Vagina (tissue), 2 donors: Measurements from ENCODE around the gene PREPL. TPM values are rescaled to one million over a fixed set of nuclear protein-coding genes. Genes with fewer than 3 reads are reported as not detected.

Source experiments
- DNase-seq, 2 donors: peaks; one replicate each; pipeline ENCODE4 v3.0.0-alpha.2; 2017; ENCODE audit errors: extremely low spot score in 2 of 2
- H3K27ac ChIP-seq: fragments of 200-600 bp; sonication (generic); one replicate; pipeline ENCODE4 v1.5.1; 2019
- H3K27me3 ChIP-seq: fragments of 200-600 bp; sonication (generic); one replicate; pipeline ENCODE4 v1.5.1; 2019
- H3K36me3 ChIP-seq, 2 donors: fragments of 200-600 bp; sonication (generic); one replicate each; pipeline ENCODE4 v1.5.1; 2017 to 2019
- H3K4me1 ChIP-seq: fragments of 200-600 bp; sonication (generic); one replicate; pipeline ENCODE4 v1.5.1; 2019
- H3K4me3 ChIP-seq, 2 donors: fragments of 200-600 bp; sonication (generic); 1 replicate in 1 of 2; 2 replicates in 1 of 2; pipeline ENCODE4 v1.5.1; 2016 to 2019
- H3K9me3 ChIP-seq: fragments of 200-600 bp; sonication (generic); one replicate; pipeline ENCODE4 v1.5.1; 2019
- CTCF ChIP-seq, 3 experiments: fragments of 450-650 bp in 2 of 3; fragments of 200-600 bp in 1 of 3; sonication (generic) in 1 of 3; IDR thresholded peaks; one replicate each; pipeline ENCODE4 v1.5.1; 2017 to 2019; ENCODE audit warnings: antibody characterized with exemption in 3 of 3, mild to moderate bottlenecking in 2 of 3, moderate library complexity in 2 of 3
- POLR2A ChIP-seq, 2 donors: fragments of 450-650 bp; IDR thresholded peaks; one replicate each; pipeline ENCODE4 v1.6.1; 2017; ENCODE audit warnings: antibody characterized with exemption in 2 of 2, mild to moderate bottlenecking in 2 of 2, moderate library complexity in 2 of 2
- POLR2AphosphoS5 ChIP-seq, 2 donors: sonication (generic); formaldehyde crosslinking; IDR thresholded peaks; one replicate each; pipeline ENCODE4 v1.9.0; 2017; ENCODE audit warnings: antibody characterized with exemption in 2 of 2, mild to moderate bottlenecking in 2 of 2, low read depth in 1 of 2; ENCODE audit not compliant: insufficient read depth in 1 of 2
- intact Hi-C: fragments of 100-400 bp; cut with DNase I; formaldehyde crosslinking; loops from one replicate; pipeline ENCODE4 v1.15.1; 2023
- total RNA-seq: library from RNA; depleted of rRNA; stranded (reverse); fragments of >200 nt; gene quantifications from one replicate; pipeline ENCODE4 v1.2.3, GENCODE V29; 2016

PREPL gene
- total RNA-seq, 1 donor from 2014 or later = 38.3 TPM

- no peak overlapping the region for H3K27ac ChIP-seq
- H3K27me3 ChIP-seq = no peaks in the 10 kb centered on the region
- TF ChIP-seq POLR2AphosphoS5 (IDR thresholded peaks at IDR 0.05; ENCODE audit: insufficient read depth in 1 of 2, low read depth in 1 of 2) (no peak), CTCF (IDR thresholded peaks at IDR 0.05) (no peak), POLR2A (IDR thresholded peaks at IDR 0.05) (no peak)
- no peaks in the 10 kb centered on the region for H3K9me3 ChIP-seq
- DNase-seq = no peak
- H3K36me3 ChIP-seq = peaks cover 6 to 61% of the 10 kb centered on the region in 2 donors
- intact Hi-C loops = no loop called here
- H3K4me3 ChIP-seq = no peak overlapping the region
- no peaks in the 10 kb centered on the region for H3K4me1 ChIP-seq
Measured at GRCh38 chr2:44325897-44326296, 35.4 kb downstream of the PREPL start.

- H3K27me3 ChIP-seq = no peaks in the 10 kb centered on the region
- H3K27ac ChIP-seq = no peak overlapping the region
- no peaks in the 10 kb centered on the region for H3K4me1 ChIP-seq
- intact Hi-C loops = no loop called here
- no peak for DNase-seq
- TF ChIP-seq POLR2A (IDR thresholded peaks at IDR 0.05) (no peak), CTCF (IDR thresholded peaks at IDR 0.05) (no peak), POLR2AphosphoS5 (IDR thresholded peaks at IDR 0.05; ENCODE audit: insufficient read depth in 1 of 2, low read depth in 1 of 2) (no peak)
- no peaks in the 10 kb centered on the region for H3K9me3 ChIP-seq
- H3K4me3 ChIP-seq = no peak overlapping the region
- H3K36me3 ChIP-seq = peaks cover 6 to 69% of the 10 kb centered on the region in 2 donors
Measured at GRCh38 chr2:44324971-44325426, 36.3 kb downstream of the PREPL start.

DNA sequence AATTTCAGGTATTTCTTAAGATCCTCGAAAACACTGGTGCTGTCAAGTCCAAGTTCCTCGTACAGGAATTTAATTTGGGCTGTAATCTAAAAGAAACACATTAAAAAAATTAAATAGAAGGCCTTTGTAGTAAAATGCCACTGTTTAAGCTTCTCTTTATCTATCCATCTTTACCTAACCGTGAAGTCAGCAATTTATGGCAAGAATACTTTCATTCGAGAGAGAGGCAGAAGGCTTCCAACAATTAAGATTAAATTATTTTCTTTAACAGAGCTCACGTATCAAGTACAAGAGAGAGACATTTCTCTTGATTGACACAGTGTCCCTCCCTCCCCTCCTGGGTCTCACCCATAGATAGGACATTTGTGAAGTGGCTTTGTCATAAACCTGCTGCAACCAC is 39.9 kb downstream of the PREPL start:
- no peak for DNase-seq
- H3K36me3 ChIP-seq = peaks cover 0 to 83% of the 10 kb centered on the region in 2 donors
- no peak overlapping the region for H3K4me3 ChIP-seq
- no peak for TF ChIP-seq POLR2AphosphoS5 (IDR thresholded peaks at IDR 0.05; ENCODE audit: insufficient read depth in 1 of 2, low read depth in 1 of 2)
- TF ChIP-seq POLR2A (IDR thresholded peaks at IDR 0.05) = no peak
- TF ChIP-seq CTCF (IDR thresholded peaks at IDR 0.05) = no peak
- H3K4me1 ChIP-seq = no peaks in the 10 kb centered on the region
- intact Hi-C loops = no loop called here
- H3K27me3 ChIP-seq = no peaks in the 10 kb centered on the region
- H3K27ac ChIP-seq = no peak overlapping the region
- H3K9me3 ChIP-seq = no peaks in the 10 kb centered on the region

DNA sequence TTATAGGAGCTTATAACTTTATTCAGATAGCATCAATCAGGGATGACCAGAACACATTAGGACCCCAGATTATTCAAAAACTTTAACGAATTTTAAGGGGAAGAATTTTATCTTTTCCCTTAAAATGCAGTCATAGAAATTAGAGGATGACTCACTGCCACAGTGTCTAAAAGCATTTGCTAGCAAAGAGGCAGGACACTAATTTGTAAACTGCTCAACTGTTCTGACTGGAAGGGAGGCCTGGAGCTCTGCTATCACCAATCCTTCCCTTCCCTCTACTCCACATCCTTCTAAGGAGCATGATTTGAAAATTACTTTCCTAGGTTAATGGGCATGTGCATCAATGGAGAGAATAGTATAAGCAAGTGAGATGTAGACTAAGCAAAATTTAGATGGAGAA is 40.5 kb downstream of the PREPL start:
- intact Hi-C loops = no loop called here
- peaks cover 0 to 84% of the 10 kb centered on the region in 2 donors for H3K36me3 ChIP-seq

More for the DNA sequence above, 40.5 kb downstream of the PREPL start:
- H3K4me1 ChIP-seq = no peaks in the 10 kb centered on the region
- H3K27me3 ChIP-seq = no peaks in the 10 kb centered on the region
- H3K9me3 ChIP-seq = no peaks in the 10 kb centered on the region
- DNase-seq = no peak
- H3K27ac ChIP-seq = no peak overlapping the region
- TF ChIP-seq POLR2AphosphoS5 (IDR thresholded peaks at IDR 0.05; ENCODE audit: insufficient read depth in 1 of 2, low read depth in 1 of 2) (no peak), CTCF (IDR thresholded peaks at IDR 0.05) (no peak), POLR2A (IDR thresholded peaks at IDR 0.05) (no peak)
- no peak overlapping the region for H3K4me3 ChIP-seq
